AG04449 (cell line): ENCODE data around the gene MAMLD1.

Experiments used
- CTCF ChIA-PET: fragments of 350-600 bp; formaldehyde crosslinking; extraction: SDS; loops from one replicate; lab custom pipeline; 2021; ENCODE audit warnings: antibody characterized with exemption; lab: Yijun Ruan, JAX
- POLR2A ChIA-PET: fragments of 400-600, 350-600 bp; formaldehyde crosslinking; extraction: SDS; loops from one replicate; lab custom pipeline; 2020; ENCODE audit warnings: antibody characterized with exemption, inconsistent platforms; lab: Yijun Ruan, JAX
- DNase-seq: peaks from one replicate; pipeline ENCODE4 v3.0.0-alpha.2; 2010; ENCODE audit warnings: low read depth, low spot score
- H3K4me3 ChIP-seq: 2 replicates; pipeline ENCODE4 v1.5.1; 2011; ENCODE audit warnings: low read depth, mild to moderate bottlenecking, control low read depth, low read length
- TF ChIP-seq, protein P1 (sequence below): IDR thresholded peaks from one replicate; pipeline ENCODE4 v1.5.1; 2011; ENCODE audit warnings: mild to moderate bottlenecking, moderate library complexity, low read length, control low read depth, inconsistent platforms; ENCODE audit not compliant: insufficient read depth; ENCODE audit errors: missing control alignments

MAMLD1 gene

DNA sequence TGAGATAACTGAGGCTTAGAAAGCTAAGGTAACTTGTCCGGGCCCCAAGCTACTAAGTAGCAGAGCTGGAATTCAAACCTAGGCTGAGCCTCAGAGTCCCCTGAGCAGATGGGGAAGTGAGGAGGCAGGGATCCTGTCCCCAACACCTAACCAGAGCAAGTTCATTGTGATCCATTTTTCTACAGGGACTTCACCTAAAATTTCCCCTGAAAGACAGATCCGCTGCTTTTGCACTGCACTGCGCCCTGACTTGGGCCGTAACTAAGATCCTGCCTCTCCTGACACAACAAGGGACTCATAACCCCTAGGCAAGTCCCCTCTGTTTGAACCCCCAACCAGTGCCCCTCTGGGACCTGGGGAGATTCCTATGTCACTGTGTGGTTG, 179.7 kb downstream of the MAMLD1 start:
- CTCF ChIA-PET = interaction anchor here (1.3 kb wide), 1 partner anchor 172 kb away, joined by 4 read pairs; no protein-coding TSS in a partner anchor
- TF ChIP-seq, protein P1, sequence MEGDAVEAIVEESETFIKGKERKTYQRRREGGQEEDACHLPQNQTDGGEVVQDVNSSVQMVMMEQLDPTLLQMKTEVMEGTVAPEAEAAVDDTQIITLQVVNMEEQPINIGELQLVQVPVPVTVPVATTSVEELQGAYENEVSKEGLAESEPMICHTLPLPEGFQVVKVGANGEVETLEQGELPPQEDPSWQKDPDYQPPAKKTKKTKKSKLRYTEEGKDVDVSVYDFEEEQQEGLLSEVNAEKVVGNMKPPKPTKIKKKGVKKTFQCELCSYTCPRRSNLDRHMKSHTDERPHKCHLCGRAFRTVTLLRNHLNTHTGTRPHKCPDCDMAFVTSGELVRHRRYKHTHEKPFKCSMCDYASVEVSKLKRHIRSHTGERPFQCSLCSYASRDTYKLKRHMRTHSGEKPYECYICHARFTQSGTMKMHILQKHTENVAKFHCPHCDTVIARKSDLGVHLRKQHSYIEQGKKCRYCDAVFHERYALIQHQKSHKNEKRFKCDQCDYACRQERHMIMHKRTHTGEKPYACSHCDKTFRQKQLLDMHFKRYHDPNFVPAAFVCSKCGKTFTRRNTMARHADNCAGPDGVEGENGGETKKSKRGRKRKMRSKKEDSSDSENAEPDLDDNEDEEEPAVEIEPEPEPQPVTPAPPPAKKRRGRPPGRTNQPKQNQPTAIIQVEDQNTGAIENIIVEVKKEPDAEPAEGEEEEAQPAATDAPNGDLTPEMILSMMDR = no peak
- POLR2A ChIA-PET = no interaction called here
- no peak overlapping the region for H3K4me3 ChIP-seq
- DNase-seq = no peak

DNA sequence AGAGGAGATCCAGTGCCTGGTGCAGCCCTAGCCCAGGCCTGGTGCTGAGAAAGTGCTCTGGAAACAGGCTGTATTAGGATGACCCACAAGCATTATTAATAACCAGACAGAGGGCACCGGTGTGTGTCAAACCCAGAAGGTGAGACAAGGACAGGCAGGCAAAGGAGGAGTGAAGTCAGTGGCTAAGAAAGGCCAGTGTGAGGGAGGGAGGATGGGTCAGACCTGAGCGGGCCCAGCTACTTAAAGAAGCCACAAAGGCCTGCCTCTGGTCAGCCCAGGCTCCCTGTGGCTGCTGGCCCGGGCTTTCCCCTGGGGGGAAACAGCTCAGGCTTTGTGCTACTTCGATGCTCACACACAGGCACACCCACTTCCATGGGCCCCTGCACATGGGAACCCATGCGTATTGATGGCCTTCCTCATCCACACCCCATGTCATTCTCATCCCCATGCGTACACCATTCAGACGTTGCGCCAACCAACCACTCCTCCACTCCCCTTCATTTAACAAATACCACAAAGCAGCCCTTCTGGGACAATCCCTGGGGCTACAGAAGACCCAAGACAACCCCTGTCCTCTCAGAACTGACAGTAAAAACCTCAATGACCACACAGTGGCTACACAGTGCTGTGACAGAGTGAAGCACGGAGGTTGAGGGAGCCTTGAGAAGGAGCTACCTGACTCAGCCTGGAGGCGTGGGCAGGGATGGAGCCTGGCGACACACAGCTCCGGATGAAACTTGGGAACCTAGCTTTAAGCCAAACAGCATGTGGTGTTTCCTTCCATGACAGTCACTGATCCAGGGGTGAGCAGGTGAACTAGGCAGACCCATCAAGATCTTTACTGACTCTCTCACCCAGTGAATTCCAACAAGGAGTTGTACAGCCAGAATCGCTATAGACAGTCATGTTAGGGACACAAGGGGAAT, 180.4 kb downstream of the MAMLD1 start:
- POLR2A ChIA-PET = no interaction called here
- no peak for DNase-seq
- no peak overlapping the region for H3K4me3 ChIP-seq
- TF ChIP-seq, protein P1 = no peak
- CTCF ChIA-PET = interaction anchor here (1.3 to 2.0 kb wide), 3 partner anchors 9 to 172 kb away, joined by 3 to 5 read pairs (median 4); no protein-coding TSS in a partner anchor

DNA sequence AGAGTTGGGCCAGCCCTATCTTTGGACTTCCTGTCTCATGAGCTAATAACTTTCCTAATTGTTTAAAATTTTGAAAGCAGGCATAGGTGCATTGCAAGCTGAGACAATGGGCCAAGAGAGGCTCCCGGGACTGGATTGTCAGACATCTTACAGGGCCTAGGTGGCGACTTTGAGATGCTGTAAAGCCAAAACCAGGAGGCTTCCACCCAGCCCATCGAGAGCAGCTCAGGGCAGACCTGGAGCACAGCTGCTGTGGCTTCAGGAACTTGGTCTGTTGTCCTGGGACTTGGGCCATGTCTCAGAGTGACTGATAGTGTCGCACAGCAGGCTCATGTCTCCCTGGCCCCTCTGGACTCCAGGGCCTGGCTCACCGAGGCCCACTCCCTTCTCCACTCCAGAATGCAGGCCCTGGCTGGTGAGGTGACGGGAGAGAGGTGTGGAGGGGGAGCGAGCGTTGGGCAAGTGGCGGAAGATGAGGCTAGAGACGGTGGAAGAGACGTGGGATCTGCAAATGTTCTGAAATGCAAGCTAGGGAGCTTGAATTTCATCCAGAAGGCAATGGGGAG, 181.2 kb downstream of the MAMLD1 start:
- POLR2A ChIA-PET = no interaction called here
- H3K4me3 ChIP-seq = no peak overlapping the region
- TF ChIP-seq, protein P1 = no peak
- CTCF ChIA-PET = interaction anchor here (1.3 to 2.0 kb wide), 4 partner anchors 9 to 171 kb away, joined by 3 to 5 read pairs (median 4); no protein-coding TSS in a partner anchor
- DNase-seq = no peak

DNA sequence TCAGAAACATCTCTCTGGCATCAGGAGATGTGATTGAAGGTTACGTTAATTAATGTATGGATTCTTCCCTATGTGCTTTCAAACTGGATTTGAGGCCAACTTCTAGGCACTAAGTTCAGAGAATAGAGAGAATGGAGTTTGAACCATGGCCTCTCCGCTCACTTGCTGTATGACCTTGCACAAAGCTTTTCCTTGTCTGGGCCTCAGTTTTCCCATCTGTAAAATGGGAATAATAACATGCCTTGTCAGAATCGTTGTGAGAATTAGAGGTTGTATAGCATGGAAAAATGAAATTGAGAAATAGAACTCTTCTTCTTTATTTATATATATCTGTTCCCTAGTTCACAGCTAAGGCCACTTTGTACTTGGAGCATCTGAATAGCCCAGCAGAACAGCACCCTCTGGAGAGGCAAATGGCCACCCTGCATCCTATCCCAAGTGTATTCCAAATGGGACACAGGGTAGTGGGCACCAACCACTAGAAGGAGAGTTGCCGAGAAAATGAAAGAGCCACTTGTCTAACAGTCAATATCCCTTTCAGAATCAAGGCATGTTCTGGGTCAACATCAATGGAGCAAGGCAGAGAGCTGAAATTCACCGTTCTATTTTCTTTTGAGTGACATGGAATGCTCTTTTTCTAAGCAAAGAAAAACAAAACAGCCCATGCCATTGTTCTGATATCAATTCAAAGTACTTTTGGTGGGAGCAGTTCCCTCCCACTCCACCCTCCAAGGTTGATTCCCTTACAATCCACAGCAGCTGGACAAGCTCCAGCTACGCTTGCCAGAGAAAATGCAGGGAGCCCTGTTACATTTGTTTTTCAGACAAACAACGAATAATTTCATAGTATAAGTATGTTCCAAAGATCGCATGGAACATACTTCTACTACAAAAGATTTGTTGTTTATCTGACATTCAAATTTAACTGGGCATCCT, 182.0 kb downstream of the MAMLD1 start:
- no peak for DNase-seq
- H3K4me3 ChIP-seq = no peak overlapping the region
- POLR2A ChIA-PET = no interaction called here
- CTCF ChIA-PET = interaction anchor here (1.5 to 2.0 kb wide), 3 partner anchors 10 to 171 kb away, joined by 3 to 5 read pairs (median 5); no protein-coding TSS in a partner anchor
- TF ChIP-seq, protein P1 = no peak

DNA sequence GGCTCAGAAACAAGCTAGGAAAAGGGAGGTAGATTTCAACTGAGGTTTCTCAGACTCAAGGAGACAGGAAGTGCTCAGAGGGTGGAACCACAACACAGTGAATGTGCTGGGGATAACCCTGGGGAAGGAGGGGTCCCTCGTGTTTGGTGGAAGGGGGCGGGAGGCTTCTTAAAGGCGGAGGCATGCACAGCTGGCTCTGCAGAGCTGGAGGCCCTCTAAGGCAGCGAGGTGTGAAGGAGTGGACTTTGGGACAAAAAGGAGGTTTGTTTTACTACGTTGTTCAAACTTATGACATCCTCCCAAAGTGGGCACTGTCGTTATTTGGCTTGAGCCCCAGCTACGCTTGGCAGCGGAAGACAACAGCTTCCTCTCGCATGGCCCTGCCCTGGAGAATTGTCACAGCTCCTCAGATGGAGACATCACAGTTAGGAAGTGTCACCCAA, 183.6 kb downstream of the MAMLD1 start:
- POLR2A ChIA-PET = no interaction called here
- DNase-seq = no peak
- H3K4me3 ChIP-seq = no peak overlapping the region
- TF ChIP-seq, protein P1 = no peak
- CTCF ChIA-PET = no interaction called here
